ENCODE data around the gene CBFA2T3.

DNA sequence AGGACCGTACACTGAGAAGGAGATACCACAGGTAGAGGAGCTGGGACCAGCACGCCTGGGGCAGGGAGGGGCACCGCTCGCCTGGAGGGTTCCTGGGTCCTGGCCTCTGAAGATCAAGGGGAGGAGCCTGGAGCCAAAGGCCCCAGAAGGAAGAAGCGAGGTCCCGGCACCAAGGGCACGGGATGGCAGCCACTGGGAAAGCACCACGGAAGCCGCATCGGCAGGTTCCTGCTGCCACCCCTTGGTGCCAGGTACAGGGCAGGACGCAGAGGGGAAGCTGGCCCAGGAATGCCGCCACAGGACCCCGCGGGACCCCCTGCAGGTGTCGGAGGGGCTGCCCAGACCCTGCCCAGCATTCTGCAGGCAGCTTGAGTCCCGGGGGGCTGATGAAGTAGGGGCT is 42.5 kb upstream of the CBFA2T3 start:
- TF ChIP-seq POLR2A (IDR thresholded peaks at IDR 0.05; ENCODE audit: low read length), result no peak
- no peak for TF ChIP-seq GATA1 (IDR thresholded peaks at IDR 0.05; ENCODE audit: low read depth, low read length)

All from erythroblast (primary cell).